ENCODE results near the gene GTF2H1. TPM values are rescaled to one million over a fixed set of nuclear protein-coding genes. Genes with fewer than 3 reads are reported as not detected.

GTF2H1 gene
- total RNA-seq, 1 donor from 2014 or later = 45.2 TPM

DNA sequence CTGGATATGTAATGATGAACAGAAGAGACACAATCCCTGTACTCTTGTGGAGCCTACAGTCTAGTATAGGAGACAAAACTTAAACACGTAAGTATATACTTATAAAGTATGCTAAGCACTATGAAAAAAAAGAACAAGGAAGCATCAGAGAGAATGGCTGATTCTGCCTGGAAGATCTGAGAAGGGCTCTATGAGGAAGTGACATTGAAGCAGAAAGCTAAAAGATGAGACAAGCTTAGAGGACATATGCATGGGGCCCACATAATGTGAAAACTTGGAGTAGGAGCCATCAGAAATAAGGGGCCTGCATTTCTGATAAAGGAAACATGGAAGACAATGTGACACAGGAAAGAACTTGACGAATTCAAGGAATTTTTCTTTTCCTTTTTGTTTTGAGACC, 39.7 kb upstream of the GTF2H1 start:
- peaks cover 23% of the 10 kb centered on the region for H3K36me3 Mint-ChIP-seq

DNA sequence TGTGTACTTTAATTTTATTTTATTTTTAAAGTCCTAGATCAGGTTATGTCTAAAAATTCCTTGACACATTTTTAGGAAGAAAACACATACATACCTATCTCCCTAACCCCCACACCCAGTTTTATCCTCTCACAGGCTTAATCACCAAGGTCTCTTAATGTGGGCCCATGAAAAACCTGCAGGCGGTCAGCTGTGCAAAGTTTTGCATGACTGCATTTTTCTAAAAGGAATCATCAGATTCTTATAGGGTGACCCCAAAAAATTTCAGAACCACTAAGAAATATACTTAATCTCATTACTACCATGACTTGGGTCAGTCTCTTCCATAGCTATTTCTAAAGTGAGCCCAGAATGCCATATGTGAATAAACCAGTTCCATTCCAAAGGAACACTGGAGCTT, 36.5 kb upstream of the GTF2H1 start:
- DNase-seq (ENCODE audit: low spot score) = no peak
- H2AFZ ChIP-seq (replicated peaks) = no peak overlapping the region
- H3K4me1 ChIP-seq = no peaks in the 10 kb centered on the region
- Mint-ChIP-seq H3K36me3 (peaks cover 25% of the 10 kb centered on the region), H3K4me3 (no peak overlapping the region), H3K27me3 (ENCODE audit: insufficient read depth, low read depth) (no peaks in the 10 kb centered on the region), H3K9me3 (no peaks in the 10 kb centered on the region), H3K4me1 (peaks cover 4% of the 10 kb centered on the region), H3K27ac (no peak overlapping the region)
- no peak overlapping the region for H3K4me2 ChIP-seq
- H3K27me3 ChIP-seq = no peaks in the 10 kb centered on the region
- no peak overlapping the region for H3K9ac ChIP-seq
- peaks cover 4% of the 10 kb centered on the region for H3K36me3 ChIP-seq
- no peaks in the 10 kb centered on the region for H3K79me2 ChIP-seq (ENCODE audit: low read depth)
- no peaks in the 10 kb centered on the region for H3K9me3 ChIP-seq (ENCODE audit: low read depth)
- H4K20me1 ChIP-seq (ENCODE audit: low read depth) = no peaks in the 10 kb centered on the region
- TF ChIP-seq EZH2 (IDR thresholded peaks at IDR 0.05) (no peak), EZH2phosphoT487 (IDR thresholded peaks at IDR 0.05) (no peak)
- TF ChIP-seq, protein P1, sequence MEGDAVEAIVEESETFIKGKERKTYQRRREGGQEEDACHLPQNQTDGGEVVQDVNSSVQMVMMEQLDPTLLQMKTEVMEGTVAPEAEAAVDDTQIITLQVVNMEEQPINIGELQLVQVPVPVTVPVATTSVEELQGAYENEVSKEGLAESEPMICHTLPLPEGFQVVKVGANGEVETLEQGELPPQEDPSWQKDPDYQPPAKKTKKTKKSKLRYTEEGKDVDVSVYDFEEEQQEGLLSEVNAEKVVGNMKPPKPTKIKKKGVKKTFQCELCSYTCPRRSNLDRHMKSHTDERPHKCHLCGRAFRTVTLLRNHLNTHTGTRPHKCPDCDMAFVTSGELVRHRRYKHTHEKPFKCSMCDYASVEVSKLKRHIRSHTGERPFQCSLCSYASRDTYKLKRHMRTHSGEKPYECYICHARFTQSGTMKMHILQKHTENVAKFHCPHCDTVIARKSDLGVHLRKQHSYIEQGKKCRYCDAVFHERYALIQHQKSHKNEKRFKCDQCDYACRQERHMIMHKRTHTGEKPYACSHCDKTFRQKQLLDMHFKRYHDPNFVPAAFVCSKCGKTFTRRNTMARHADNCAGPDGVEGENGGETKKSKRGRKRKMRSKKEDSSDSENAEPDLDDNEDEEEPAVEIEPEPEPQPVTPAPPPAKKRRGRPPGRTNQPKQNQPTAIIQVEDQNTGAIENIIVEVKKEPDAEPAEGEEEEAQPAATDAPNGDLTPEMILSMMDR (IDR thresholded peaks at IDR 0.05) = no peak
- H3K27ac ChIP-seq = no peak overlapping the region
- no peak overlapping the region for H3K4me3 ChIP-seq
- H3F3A ChIP-seq (ENCODE audit: low read depth) = no peaks in the 10 kb centered on the region

More for the DNA sequence above, 39.7 kb upstream of the GTF2H1 start:
- no peak for TF ChIP-seq EZH2 (IDR thresholded peaks at IDR 0.05)
- Mint-ChIP-seq H3K27ac (no peak overlapping the region), H3K4me1 (peaks cover 4% of the 10 kb centered on the region), H3K4me3 (no peak overlapping the region), H3K9me3 (no peaks in the 10 kb centered on the region), H3K27me3 (ENCODE audit: insufficient read depth, low read depth) (no peaks in the 10 kb centered on the region)
- Histone ChIP-seq H3K4me1 (no peaks in the 10 kb centered on the region), H3K27ac (no peak overlapping the region), H3K4me2 (no peak overlapping the region), H3K79me2 (ENCODE audit: low read depth) (no peaks in the 10 kb centered on the region), H3K9me3 (ENCODE audit: low read depth) (no peaks in the 10 kb centered on the region), H3K4me3 (no peak overlapping the region), H2AFZ (replicated peaks) (no peak overlapping the region), H3F3A (ENCODE audit: low read depth) (no peaks in the 10 kb centered on the region), H3K27me3 (no peaks in the 10 kb centered on the region), H4K20me1 (ENCODE audit: low read depth) (no peaks in the 10 kb centered on the region), H3K9ac (no peak overlapping the region), H3K36me3 (peaks cover under 1% of the 10 kb centered on the region)
- DNase-seq (ENCODE audit: low spot score) = no peak

DNA sequence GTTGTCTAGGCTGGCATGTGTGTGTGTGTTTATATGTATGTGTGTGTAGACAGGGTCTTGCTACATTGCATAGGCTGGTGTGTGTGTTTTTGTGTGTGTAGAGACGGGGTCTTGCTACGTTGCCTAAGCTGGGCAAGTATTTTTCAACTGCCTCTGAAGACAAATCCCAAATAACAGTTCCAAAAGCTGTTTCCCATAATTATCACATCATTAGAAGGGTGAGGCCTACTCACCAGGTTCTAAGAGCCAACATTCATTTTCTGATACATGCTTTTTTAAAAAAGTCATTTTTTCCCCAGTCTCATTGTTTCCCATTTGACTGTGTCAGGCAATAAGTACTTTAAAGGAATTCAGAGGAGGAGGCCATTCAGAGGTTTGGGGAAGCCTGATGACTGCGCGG, 33.5 kb upstream of the GTF2H1 start:
- Mint-ChIP-seq H3K4me3 (no peak overlapping the region), H3K27ac (peak overlapping the region; percentile 70)
- peaks cover 4% of the 10 kb centered on the region for H3K36me3 ChIP-seq

DNA sequence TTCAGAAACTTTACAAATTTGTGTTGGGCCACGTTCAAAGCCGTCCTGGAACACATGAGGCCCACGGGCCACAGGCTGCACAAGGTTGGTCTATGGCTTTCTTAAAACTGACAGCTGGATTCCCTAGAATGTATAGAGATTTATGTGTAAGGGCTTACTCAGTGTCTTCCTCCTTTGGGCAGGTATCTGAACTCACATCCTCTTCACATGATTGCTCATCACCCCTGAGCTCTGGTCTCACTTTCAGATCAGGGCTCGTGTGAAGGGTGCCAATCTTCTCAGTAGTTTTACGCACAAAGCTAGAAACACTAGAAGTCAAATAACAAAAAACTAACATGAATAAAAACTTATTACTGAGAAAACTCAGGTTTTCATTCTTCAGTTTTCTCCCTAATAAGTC, 27.5 kb upstream of the GTF2H1 start:
- H3K4me3 ChIP-seq = no peak overlapping the region
- no peak for DNase-seq (ENCODE audit: low spot score)
- no peaks in the 10 kb centered on the region for H3K4me1 Mint-ChIP-seq
- H3K9me3 ChIP-seq (ENCODE audit: low read depth) = no peaks in the 10 kb centered on the region
- no peak overlapping the region for H3K4me3 Mint-ChIP-seq
- no peaks in the 10 kb centered on the region for H3K79me2 ChIP-seq (ENCODE audit: low read depth)
- H3K4me2 ChIP-seq = no peak overlapping the region
- no peak overlapping the region for H3K27ac Mint-ChIP-seq
- no peaks in the 10 kb centered on the region for H3K27me3 ChIP-seq
- H3K27ac ChIP-seq = no peak overlapping the region
- no peak overlapping the region for H2AFZ ChIP-seq (replicated peaks)
- no peak overlapping the region for H3K9ac ChIP-seq
- no peaks in the 10 kb centered on the region for H3K27me3 Mint-ChIP-seq (ENCODE audit: insufficient read depth, low read depth)
- H3K36me3 Mint-ChIP-seq = peaks cover 27% of the 10 kb centered on the region
- no peaks in the 10 kb centered on the region for H3F3A ChIP-seq (ENCODE audit: low read depth)
- H3K9me3 Mint-ChIP-seq = no peaks in the 10 kb centered on the region
- TF ChIP-seq, protein P1 (IDR thresholded peaks at IDR 0.05) = no peak
- TF ChIP-seq EZH2 (IDR thresholded peaks at IDR 0.05) = no peak
- no peaks in the 10 kb centered on the region for H4K20me1 ChIP-seq (ENCODE audit: low read depth)
- peaks cover 6% of the 10 kb centered on the region for H3K36me3 ChIP-seq
- H3K4me1 ChIP-seq = no peaks in the 10 kb centered on the region

More for the DNA sequence above, 33.5 kb upstream of the GTF2H1 start:
- Mint-ChIP-seq H3K4me1 (peaks cover 4% of the 10 kb centered on the region), H3K9me3 (no peaks in the 10 kb centered on the region), H3K36me3 (peaks cover 18% of the 10 kb centered on the region), H3K27me3 (ENCODE audit: insufficient read depth, low read depth) (no peaks in the 10 kb centered on the region)
- TF ChIP-seq, protein P1 (IDR thresholded peaks at IDR 0.05) = no peak
- TF ChIP-seq EZH2phosphoT487 (IDR thresholded peaks at IDR 0.05) (no peak), EZH2 (IDR thresholded peaks at IDR 0.05) (no peak)
- no peak overlapping the region for H3K27ac ChIP-seq
- H3K79me2 ChIP-seq (ENCODE audit: low read depth) = no peaks in the 10 kb centered on the region
- no peak for DNase-seq (ENCODE audit: low spot score)
- H3K9ac ChIP-seq = no peak overlapping the region
- H3F3A ChIP-seq (ENCODE audit: low read depth) = no peaks in the 10 kb centered on the region
- no peaks in the 10 kb centered on the region for H3K9me3 ChIP-seq (ENCODE audit: low read depth)
- H4K20me1 ChIP-seq (ENCODE audit: low read depth) = no peaks in the 10 kb centered on the region
- H3K4me2 ChIP-seq = no peak overlapping the region
- no peaks in the 10 kb centered on the region for H3K4me1 ChIP-seq
- H3K4me3 ChIP-seq = no peak overlapping the region
- H2AFZ ChIP-seq (replicated peaks) = no peak overlapping the region
- H3K27me3 ChIP-seq = no peaks in the 10 kb centered on the region

Data from neural progenitor cell (in vitro differentiated cells).